ENCODE results near the gene NFATC1.

NFATC1 gene

DNA sequence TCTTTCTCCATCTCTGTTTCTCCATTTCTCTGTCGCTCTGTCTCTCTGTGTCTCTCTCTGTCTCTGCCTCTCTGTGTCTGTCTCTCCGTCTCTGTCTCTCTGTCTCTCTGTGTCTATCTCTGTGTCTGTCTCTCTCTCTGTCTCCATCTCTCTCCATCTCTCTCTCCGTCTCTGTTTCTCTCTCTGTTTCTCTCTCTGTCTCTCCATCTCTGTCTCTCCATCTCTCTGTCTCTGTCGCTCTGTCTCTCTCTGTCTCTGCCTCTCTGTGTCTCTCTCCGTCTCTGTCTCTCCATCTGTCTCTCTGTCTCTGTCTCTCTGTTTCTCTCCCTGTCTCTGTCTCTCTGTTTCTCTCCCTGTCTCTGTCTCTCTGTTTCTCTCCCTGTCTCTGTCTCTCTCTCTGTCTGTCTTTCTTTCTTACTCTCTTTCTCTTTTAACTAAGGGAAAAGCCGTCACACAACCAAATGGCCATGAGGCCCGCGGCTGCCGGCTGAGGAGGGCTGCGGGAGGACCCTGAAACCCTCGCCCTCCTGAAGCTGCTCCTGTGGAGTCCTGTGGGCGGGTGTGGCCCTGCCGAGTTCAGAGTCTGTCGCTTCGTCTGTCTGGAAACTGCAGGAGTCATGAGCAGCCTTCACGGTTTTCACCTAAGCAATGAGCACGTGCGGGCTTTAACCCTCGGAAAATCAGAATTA is 29.3 kb downstream of the NFATC1 start:
- DNase-seq: no peak

DNA sequence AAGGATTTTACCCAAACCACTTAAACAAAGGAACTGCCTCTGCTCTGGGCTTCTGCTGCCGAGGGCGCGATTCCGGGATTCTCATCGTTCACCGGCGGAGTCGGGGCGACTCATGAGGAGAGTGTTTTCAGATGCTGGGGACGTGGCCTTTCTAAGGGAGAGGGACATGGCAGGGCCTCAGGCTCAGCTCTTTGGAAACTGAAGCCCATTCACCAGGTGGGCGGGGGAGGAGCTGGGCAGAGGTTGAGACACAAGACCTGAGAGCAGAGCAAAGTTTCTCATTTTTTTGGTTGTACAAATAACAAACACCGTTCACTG is 29.8 kb downstream of the NFATC1 start:
- no peak for DNase-seq

DNA sequence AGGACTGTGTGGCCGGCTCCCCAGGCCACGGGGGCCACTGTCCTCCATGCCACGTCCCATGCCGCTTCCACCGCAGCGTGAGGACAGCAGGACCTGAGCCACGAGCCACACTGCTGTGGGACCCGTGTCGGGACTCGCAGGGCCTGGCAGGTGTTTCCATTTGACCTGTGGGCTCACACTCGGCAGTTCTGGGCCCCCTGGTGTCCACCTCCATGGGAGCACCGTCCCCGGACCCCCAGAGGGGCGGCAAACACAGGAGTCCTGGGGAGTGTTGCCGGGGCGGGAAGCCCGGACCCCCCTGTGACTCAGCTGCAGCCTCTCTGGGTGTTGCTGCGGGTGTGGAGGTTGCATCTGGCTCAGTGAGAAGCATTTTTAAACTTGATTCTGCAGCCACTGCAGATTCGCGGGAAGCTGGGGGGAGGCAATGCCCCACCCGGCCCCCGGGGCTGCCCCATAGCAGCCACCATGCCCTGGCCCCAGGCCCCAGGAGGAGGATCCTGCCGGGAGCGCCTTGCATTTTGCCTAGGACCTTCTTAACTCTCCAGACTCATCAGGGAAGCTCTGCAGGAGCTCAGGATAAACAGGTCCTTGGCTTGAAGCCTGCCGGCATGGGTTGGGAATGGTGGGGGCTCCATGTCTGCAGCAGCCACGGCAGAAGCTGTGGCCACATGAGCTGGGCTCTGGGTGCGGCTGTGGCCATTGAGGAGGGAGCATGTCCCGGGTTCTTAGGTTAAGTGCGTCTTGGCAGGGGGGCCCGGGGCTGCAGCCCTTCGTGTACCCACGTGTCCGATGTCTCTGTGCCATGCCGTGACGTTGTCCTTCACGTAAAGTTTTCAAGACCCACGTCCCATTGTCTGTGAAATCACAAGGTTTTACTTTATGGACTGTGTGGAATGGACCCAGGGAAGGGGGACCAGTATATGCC is 30.9 kb downstream of the NFATC1 start:
- DNase-seq: no peak

DNA sequence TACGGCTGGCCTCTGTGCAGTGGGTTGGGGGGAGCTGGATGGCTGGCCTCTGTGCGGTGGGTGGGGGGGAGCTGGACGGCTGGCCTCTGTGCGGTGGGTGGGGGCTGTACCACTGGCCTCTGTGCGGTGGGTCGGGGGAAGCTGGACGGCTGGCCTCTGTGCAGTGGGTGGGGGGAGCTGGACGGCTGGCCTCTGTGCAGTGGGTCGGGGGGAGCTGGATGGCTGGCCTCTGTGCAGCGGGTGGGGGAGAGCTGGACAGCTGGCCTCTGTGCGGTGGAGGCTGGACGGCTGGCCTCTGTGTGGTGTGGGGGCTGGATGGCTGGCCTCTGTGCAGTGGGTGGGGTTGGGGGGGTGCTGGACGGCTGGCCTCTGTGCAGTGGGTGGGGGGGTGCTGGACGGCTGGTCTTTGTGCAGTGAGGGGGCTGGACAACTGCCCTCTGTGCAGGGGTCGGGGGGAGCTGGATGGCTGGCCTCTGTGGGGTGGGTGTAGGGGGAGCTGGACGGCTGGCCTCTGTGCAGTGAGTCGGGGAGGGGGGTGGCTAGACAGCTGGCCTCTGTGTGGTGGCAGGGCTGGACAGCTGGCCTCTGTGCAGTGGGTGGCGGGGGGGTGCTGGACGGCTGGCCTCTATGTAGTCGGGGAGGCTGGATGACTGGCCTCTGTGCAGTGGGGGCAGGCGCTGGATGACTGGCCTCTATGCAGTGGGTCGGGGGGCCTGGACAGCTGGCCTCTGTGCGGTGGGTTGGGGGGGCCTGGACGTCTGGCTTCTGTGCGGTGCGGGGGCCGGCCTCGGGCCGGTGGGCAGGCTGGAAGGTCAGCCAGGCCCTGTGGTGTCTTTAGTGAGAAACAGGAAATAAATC is 31.9 kb downstream of the NFATC1 start:
- no peak for DNase-seq

DNA sequence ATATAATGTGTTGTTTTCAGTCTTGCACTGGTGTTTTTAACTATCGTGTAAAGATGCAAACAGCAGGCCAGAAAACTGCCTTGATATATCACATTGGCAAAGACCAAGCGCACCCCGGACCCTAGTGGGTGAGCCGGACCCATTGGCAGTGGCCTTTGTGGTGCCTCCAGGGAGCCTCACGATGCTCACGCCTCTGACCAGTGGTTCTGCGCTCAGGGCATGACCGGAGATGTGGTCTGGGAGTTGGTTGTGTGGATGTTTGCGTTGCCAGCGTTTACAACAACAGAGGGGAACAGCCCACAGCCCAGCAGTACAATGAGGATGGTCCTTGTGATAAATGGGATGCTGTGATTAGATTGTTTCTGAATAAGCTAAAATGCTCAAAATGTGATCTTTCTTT is 32.6 kb downstream of the NFATC1 start:
- no peak for DNase-seq

DNA sequence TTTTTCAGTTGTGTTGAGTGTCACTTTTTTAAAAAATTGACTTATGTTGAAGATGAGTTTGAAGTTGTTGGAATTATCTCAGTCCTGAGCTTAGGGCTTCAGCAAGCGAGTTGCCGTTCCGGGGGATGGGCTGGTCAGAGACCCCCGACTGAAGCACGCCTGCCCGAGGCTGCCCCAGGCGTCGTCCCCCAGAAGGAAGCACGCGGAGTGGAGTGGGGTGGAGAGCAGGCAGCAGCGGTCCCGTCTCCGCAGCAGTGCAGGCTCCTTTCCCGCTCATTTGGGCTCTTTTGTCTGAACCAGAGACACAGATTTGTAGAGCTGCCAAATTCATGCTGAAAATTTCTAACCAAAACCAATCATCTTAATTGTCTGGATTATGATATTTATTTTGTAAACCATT is 33.7 kb downstream of the NFATC1 start:
- no peak for DNase-seq

DNA sequence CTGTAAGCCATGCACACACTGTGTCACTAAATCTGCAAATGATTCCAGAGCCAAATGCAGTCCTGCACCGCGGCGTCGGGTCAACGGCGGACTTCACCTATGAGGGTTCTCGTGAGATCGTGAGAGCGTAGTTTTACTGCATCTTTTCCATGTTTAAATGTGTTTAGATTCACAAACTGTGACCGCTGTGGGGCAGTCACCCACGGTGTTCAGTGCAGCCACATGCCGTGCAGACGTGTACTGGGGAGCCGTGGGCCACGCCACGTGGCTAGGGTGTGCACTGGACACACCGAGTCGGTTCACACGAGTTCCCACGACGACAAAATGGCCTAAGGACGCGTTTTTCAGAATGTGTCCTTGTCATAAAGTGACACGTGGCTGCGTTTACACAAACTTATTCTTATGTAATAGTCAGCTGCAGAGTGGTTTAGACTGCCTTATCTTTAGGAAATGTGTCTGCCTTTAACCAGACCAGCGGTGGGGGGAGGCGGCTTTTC is 34.1 kb downstream of the NFATC1 start:
- DNase-seq: no peak

DNA sequence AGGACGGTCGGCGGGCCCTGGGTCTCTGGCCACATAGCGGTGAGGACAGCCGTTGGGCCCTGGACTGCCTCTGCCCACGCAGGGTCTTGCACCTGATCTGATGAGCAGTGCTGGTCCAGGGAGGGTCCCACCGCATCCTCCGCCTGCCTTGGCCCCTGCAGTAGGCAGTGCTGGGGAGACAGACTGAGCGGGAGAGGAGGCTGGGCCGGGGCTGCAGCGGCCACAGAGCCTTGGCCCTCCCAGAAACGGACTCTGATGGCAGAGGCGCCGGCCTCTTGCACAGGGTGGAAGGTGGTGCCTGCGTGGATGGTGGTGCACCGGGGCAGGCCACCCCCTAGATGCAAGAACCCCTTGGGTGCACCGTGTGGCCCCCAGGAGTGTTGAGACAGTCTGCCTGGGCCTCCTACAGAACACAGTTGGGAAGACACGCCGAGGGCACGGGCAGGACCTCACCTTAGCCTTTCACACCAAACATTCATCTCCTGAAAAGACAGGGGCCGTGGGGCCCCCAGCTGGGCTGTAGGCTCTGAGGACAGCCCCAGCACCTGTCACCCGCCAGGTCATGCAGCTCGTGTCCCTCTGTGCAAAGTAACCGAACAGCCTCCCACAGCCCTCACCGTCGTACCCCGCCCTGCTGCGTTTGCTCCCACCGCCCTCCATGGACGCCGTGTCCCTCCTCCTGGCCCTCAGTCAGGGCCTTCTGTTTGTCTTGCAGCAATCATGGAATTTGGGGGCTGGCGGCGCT is 36.8 kb downstream of the NFATC1 start:
- DNase-seq: no peak

DNA sequence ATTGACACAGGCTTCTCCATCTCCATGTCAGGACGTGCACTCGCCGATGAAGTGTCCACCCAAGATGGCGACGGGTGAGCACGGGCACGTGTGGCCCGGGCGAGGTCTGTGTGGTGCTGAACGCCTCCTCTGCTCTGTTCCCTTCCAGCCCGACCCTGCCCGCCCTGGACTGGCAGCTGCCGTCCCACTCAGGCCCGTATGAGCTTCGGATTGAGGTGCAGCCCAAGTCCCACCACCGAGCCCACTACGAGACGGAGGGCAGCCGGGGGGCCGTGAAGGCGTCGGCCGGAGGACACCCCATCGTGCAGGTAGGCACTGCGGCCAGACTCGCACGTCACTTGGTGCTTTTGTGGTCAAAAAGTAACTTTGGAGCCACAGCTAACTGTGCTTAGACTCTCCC is 37.7 kb downstream of the NFATC1 start:
- DNase-seq: no peak

DNA sequence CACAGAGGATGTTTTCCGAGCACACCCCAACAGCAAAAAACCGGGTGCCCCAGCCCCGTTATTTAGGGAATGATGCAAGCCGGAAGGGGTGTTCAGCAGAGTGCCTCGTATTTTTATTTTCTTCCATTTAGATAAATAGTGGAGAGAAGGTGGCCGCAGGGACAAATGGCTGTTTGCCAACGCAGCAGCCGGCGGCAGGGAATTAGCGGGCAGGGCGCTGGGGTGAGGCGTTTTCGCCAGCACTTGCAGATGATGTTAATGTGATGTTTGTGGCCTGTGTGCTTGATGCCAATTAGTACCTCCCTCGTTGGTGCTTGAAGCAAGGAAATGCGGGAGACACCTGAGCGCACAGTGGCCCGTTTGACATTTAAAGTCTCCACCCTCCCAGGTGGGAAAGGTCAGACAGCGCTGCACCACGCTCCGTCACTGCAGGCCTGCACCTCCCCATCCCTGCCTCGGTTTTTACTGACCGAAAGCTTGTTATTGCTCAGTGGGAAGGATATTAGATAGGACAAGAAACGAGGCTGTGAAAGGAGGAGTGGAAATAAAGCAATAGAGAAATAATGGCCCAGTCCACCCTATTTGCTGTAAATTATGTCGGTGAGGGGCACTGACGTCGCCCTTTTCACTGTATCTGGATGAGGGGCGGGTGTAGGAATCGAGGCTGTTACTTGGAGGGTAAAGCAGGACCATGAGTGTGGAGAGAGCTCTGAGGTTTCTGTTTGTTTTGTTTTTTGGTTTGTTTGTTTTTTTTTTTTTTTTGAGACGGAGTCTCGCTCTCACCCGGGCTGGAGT is 39.1 kb downstream of the NFATC1 start:
- DNase-seq: no peak

DNA sequence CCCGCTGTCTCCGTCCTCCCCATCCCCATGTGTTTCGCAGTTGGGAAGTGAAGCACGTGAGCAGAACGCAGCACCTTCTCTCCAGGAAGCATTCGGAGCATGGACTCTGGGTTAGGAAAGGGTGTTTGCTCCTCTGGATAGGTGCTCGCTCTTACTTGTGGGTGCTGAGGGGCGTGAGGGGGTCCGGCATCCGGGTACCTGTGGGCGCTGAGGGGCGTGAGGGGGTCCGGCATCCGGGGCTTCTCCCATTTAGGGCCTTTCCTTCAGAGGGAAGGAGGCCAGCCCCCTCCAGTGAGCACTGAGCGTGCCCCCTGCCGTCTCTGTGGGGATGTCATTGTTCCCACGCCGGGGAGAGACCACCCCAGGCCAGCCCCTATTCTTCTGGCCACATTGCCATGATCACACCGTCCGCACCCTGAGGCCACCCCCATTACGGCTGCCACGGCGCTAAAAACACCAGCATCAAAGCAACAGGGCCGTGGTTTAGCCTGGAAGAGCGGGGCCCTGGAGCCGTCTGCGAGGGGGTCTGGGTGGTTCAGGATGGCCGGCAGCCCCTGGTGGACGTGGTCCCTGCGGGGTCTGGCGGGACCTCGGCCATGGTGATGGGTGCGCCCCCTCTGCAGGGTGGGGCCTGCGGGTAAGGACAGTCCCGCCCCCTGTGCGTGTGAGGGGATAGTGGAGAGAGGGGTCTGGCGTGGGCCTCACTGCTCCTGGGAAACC is 41.0 kb downstream of the NFATC1 start:
- DNase-seq: no peak

DNA sequence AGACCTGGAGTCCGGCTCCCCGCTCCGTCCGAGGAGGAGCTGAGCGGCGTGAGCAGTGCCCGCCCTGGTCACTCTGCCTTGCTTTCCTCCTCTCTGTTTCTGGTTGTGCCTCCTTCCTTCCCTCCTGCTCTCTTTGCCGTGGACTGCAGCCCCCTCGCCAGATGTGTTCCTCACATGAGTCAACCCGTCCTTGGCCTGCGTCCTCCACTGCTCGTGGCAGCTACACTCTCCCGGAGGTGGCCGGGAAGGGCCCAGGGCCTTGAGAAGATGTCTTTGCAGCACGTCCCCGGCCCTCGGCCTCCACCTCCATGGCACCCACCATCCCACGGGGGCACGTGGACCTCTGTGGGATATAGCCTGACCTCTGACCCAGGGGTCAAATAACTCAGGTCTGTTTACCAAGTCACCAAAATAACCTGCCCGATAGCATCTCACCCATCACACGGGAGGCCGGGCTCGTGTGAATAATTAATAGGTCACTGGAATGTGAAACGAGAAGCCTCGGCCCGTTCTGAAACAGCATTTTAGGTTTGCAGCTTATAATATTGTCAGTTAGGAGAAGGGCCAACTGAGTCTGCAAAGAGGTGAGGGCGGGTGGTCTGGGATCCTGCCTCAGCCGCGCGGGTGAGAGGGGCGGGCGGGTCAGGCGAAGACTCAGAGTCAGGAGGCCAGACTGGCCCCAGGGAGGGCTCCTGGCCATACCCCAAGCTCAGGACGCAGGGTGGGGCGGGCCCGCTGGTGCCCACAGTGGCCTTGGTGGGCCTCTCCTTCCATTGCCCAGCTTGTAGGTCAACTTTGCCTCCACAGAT is 42.6 kb downstream of the NFATC1 start:
- no peak for DNase-seq

DNA sequence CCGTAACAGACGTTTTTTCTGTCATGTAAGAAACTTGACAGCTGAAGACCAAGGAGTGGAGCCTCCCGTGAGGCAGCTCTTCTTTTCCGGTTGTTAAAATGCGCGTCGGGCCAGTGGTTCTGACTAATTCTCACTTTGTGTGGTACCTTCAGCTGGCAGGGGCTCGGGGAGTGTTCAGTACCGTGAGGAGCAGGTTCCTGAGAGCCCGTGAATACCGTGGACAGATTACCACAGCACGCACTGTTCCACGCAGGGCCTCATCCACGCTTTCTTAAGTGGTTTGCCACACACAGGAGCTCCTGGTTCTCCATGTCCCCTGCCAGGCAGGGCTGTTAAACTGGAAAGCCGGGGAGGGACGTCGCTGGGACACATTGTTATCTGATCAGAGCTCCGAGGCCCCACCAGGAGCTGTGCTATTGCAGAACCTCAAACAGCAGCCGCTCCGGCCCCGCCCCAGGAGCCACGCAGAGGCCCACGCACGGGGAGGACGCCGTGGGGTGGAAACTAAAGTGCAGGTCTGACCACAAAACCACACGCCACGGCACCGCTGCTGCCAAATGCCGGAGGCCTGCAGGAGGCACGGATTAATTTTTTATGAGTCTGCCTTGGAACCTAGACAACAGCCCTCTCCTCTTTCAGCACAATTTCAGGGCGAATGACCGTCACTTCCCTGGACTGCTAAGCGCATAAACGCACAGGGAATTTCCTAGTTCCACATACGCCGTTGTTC is 43.3 kb downstream of the NFATC1 start:
- peak; percentile 10 for DNase-seq

DNA sequence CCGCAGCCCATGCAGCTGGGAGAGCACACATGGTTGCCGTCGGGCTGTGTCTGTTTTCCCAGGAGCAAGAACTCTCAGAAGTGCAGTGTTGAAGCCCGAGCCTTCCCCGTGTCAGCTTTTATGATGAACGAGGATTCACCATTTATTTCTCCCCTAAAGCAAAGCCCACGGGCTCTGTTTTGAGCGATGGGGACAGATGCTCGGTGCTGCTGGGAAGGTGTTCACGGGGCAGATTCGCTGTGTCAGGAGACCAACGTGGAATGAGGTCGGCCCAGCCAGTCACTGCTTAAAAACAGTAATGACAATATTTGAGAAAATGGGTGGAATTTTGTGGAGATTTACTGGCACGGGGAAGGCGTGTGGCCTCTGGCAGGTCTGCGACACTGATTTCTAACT is 43.9 kb downstream of the NFATC1 start:
- DNase-seq: no peak

DNA sequence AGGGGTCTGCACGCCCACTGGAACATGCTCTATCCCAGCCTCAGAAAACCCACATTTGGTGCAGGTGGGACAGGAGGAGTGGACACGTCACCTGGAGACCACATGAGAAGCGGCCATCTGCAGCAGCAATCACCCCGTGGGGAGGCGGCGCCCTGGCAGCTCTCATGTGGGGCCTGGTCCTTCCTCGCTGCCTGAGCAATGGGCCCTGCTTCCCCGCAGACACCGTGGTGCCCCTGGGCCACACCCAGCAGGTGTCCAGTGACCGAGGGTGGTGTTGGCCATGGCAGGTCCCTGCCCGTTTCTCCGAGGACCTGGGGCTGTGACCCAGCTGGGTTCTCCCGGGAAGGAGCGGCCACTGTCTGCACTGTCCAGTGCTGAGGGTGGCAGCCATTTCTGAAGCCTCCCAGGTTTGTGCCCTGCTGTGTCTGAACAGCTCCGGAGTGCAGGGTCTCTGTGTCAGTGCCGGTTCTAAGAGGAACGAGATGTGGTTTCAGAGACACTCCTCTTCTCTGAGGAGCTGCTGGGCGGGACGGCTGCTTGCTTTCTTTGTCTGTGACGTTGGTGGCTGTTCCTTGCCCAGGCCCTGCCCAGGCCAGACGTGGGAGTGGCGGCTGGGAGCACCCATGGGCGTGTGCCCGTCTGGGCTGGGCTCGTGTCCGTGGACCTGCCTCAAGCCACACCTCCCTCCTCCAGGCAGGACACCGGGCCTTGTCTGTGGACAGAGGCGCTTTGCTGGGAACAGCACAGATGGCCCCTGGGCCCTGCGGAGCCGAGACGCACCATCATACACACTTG is 44.8 kb downstream of the NFATC1 start:
- no peak for DNase-seq

DNA sequence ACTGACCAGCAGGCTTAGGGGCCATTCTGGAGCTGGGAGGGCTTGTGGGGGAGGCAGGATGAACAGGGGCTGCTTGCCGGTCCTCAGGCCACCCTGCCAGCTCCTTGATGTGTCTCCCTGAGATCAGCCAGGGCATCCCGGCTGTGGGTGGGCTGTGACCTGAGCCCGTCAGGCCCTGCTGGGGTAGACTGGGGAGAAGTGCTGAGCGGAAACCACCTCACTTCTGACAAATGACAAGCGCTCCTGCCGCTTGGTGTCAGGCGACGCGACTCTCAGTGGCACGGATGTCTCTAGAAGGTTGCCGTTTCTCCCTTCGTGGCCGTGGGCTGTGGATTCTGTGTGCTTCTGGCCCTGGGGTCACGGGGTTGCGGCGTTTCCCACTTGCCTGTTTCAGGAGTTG is 45.7 kb downstream of the NFATC1 start:
- no peak for DNase-seq

DNA sequence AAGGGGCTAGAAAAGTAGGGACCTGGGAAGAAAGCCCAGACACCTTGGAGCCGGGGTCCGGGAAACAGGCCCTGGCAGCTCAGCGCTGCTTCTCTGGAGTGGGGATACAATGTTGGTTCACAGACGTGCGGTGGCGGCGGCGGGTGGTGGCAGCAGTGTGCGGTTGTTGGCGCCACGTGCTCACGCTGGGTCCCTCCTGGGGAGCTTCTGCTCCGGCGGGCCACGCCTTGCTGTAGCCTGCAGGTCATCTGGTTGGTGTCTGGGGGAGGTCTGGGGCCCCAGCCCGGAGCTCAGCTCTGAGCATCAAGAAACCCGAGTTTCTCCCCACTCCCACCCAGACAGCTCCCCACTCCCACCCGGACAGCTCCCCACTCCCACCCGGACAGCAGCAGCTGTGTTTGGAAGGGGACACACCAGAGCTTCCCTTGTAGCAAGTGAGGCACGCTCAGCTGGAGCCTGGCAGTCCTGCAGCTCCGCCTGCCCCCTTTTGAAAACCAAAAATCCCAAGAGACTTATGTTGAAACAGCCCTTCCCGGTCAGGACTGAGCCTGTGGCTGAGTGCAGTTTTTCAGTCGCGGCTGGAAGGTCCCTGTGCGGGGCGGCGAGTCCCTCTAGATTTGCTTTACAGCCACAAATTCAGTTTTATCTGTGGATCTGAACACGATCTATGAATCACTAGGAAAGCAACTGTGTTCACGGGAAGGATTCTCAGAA is 46.9 kb downstream of the NFATC1 start:
- DNase-seq: no peak

DNA sequence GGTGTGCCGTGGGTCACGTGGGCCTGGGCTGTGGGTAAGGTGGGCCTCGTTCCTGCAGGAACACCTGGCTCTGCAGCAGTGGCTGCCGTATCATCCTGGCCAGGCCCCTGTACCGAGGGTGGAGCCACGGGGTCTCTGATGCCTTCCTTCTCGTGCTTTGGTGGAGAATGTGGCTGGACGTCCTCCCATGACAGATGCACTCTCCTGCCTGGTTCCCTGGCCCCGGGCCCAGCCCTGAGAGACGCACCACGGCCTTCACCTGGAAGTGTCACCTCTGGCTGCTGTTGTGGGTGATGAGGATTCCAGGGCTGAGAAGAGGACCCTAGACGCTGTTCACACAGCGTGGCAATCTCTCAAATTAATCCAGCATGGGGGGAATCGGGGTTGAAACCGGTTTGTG is 49.5 kb downstream of the NFATC1 start:
- DNase-seq: no peak

Measured in effector CD8-positive, alpha-beta T cell (primary cell).